Endometrial microvascular endothelial cells (primary cell): ENCODE measurements around the gene ERGIC2. TPM values are rescaled to one million over a fixed set of nuclear protein-coding genes. Genes with fewer than 3 reads are reported as not detected.
"Not testable (repeated sequence)": the region's sequence is repeated elsewhere in the genome, so short reads cannot be mapped to it uniquely, and the experiment has no call there.

Experiments
- in situ Hi-C: cut with HindIII; loops from 2 replicates; pipeline ENCODE4 v1.10.0; 2017; ENCODE audit warnings: low sequenced_read_pairs, low pct_unique_long_range_greater_than_20kb; ENCODE audit errors: inconsistent ontology term
- total RNA-seq: library from RNA; depleted of rRNA; stranded (reverse); fragments of >200 nt; gene quantifications from one replicate; pipeline ENCODE4 v1.2.3, GENCODE V29; 2015; ENCODE audit errors: inconsistent ontology term

The ERGIC2 gene, protein sequence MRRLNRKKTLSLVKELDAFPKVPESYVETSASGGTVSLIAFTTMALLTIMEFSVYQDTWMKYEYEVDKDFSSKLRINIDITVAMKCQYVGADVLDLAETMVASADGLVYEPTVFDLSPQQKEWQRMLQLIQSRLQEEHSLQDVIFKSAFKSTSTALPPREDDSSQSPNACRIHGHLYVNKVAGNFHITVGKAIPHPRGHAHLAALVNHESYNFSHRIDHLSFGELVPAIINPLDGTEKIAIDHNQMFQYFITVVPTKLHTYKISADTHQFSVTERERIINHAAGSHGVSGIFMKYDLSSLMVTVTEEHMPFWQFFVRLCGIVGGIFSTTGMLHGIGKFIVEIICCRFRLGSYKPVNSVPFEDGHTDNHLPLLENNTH
- total RNA-seq: 83.4 TPM

DNA sequence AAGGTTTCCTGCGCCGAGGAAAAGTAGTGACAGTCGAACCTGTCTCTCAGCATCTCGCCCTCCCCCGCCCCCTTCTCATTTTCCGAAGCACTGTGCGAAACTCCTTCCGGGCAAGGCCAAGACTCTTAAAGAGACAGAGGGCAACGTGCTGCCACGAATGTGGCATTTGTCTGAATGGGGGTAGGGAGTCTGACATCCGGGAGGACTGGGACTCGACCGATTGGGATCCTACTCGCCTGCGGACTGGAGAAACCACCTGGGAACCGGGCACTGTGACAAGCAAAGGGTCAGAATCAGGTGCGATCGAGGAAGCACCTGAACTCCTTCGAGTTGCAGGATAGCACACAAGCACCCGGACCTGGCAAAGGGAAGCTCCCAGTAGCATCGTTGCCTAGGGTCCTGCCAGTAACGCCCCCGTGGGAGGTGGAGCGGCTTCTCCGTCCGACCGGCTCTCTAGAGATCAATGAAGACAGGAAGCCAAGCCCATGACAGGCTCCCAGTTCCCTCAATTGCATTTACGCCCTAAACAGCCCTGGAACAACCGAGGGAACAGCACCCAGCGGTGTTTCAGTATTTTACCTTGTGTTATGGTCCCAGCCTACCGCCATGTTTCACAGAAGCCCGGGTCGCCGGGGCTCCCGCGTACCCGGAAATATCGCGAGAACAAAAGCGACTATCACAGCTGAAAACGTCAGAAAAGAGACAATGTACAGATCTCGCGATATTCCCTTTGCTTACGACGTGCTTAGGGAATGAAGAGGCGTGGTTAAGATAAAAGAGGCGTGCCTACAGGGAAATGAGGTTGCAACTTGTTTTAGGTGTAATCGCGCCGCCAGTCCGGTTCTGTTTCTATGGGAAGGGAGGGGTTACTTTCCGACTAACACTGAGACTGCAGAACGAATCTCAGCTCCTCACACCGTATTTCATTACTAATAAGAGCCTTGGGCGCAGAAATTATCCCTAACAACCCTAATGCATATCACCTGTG lies at the start of gene ERGIC2:
TSS of gene ERGIC2 (minus strand) at position 637 of the 988 bp plus-strand sequence. CDS start 9,539 bp downstream, outside the sequence.
- in situ Hi-C loops: no loop called here

DNA sequence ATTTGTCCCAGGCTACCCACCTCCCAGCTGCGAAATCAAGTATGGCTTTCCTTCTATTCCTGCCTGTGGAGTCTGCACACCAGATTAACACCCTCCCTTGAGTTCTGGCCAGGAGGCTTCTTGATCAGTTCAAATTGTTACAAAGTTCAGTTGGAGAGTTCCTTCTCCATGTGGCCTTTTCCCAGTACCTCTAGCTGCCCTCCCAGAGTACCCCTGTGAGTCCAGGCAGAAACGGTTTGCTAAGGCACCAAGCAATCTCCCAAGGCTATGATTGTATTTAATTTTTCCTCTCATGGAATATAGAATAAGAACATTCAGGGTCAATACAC lies 49.7 kb upstream of the ERGIC2 start:
- in situ Hi-C loops: no loop called here

DNA sequence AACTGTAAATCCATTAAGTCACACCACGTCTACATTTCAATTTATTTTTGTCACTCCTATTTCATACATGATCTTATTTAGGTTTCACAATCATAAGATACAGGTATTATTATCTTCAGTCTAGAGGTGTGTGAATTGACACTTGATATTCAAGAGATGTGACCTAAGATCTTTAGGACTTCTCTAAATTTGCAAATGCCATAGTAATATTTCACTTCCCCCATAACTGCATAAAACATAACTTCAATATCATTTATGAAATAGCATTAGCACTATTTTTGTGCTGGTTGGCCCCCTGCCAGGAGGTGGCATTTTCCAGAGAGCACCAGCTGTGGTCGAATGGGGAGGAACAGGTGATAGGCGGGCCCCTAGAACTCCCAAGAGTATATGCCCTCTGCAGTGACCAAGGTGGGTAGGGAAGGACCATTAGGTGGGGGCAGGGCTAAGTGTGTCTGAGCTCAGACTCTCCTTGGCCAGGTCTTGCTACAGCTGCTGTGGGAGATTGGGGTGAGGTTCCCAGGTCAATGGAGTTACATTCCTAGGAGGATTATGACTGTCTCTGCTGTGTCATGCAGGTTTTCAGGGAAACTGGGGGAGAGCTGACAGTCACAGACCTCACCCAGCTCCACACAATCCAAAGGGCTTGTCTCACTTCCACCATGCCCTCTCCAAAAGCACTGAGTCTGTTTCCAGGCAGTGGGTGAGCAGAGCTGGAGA lies 49.2 kb upstream of the ERGIC2 start:
- in situ Hi-C loops: no loop called here

DNA sequence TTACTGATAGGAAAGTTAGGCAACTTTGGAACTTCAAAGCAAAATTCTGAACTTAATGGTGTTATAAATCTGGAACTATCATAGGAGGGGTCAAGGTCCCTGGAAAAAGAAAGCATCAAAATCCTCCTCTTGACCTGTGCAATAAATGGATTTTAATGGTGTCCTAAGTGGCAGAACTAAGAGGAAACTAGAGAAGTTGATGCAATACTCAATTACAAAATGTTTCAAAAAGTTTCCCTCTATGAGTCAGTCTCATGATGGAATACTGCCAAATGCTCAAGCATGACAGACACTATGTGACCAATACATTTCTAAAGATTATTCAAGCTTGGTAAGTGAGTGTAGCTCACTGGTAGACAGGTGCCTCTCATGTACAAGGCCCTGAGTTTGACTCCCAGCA lies 47.7 kb upstream of the ERGIC2 start:
- in situ Hi-C loops: no loop called here

DNA sequence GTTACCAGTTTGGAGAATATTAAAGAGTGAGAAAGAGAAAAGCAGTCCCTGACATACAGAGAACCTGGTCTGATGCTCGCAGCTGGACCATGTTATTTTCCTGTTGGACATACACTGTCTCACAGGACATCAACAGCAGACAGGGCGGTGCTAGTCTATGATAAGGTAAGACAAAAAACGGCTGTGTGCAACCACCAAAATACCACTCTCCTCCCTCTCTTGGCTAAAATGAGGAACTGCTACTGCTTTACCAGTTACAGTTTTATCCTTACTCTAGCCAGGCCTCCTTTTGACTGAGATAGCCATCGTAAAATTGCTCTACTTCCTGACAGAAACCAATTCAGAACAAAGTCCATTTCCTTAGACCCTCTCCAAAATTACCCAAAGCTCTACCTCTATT lies 47.0 kb upstream of the ERGIC2 start:
- in situ Hi-C loops: no loop called here

DNA sequence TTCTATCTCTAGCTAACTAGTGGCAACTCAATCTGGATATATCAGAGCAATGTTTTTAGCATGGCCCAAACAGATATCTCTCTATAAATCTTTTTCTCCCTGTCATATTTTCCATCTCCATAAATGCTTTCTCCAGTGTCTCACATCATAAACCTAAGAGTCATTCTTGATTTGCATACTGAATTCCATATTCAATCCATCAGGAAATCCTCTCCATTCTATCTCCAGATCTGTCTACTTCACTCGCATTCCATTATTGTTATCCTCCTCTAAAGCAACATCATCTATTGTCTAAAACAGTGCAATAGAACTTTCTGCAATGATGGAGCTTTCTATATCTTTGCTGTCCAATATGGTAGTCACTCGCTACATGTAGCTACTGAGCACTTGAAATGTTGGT lies 45.5 kb upstream of the ERGIC2 start:
- in situ Hi-C loops: no loop called here

DNA sequence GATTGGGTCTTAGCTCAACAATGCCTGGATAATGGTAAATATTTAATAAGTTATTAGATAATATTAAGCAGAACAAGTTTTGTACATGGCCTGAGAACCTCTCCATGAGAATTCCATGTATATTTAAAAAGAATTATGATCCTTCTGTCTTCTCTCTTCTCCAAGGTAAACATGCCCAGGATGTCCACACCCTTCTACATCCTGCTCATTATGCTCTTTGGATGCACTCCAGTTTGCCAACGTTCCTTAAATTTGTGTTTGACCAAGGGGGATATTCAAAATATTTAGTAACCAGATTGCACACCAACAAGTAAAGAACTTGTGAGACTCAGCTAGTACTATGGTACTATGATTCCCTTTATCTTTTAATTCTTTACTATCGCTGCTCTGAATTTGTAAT lies 44.8 kb upstream of the ERGIC2 start:
- in situ Hi-C loops: no loop called here

DNA sequence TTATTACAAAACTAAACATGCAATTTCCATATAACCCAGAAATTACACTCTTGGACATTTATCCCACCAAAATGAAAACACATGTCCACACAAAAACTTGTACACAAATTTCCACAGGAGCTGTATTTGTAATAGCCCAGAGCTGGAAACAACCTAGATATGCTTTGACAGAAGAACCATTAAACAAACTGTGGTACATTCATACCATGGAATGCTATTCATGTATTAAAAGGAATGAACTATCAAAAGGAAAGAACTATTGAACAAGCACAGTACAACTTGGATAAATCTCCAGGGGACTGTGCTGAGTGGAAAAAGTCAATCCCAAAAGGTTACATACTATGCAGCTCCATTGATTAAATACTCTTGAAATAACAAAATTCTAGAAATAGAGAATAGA lies 35.8 kb upstream of the ERGIC2 start:
- in situ Hi-C loops: no loop called here

DNA sequence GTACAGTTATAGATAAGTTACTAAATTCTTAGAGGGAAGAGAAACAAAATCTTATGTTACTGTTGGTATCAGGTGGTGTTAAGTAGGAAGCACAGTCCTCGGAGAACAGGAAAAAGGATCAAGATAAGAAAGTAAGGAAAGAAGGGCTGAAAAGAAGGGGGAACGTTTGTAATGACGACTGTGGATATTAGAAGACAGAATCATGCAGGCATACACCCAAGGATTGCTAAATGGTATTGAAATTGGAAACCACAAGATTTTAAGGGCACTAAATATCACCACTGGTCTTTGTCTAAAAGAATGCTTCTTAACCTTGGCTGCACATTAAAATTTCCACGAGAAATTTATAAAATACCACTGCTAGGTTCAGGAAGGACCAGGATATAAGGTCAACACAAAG lies 34.1 kb upstream of the ERGIC2 start:
- in situ Hi-C loops: no loop called here

DNA sequence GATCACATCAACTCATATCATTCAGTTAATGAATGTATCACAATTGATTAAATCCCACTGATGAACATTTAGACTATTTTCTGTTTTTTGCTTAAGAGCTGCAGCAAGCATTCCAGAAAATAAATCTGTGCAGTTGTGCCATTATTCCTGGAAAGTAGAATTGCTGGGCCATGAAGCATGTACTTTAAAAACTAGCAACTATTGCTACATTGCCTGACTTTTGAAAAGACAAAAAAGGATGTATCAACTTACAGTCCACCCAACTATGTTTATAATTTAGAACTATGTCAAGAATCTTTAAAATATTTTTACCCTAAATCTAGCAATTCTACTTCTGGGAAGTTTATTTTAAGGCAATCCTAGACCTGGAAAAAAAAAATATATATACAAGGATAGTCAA lies 33.4 kb upstream of the ERGIC2 start:
- in situ Hi-C loops: no loop called here

DNA sequence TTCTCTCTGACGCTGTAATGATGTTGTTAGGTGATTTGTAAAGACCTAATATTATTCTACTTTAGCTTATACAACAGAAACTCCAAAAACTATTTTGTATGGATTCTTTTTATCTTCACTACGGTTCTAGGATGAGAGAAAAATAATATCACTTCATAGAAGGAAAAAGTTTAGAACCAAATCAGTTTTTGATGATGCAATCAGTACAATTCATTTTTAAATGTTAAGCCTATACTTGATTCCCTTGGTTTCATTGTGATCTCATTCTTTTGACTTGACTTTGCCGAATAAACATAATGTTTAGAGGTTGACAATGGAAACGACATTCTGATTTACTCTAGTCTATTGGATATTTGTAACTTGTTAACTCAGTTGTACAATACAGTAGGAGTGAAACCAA lies 24.6 kb upstream of the ERGIC2 start:
- in situ Hi-C loops: no loop called here

DNA sequence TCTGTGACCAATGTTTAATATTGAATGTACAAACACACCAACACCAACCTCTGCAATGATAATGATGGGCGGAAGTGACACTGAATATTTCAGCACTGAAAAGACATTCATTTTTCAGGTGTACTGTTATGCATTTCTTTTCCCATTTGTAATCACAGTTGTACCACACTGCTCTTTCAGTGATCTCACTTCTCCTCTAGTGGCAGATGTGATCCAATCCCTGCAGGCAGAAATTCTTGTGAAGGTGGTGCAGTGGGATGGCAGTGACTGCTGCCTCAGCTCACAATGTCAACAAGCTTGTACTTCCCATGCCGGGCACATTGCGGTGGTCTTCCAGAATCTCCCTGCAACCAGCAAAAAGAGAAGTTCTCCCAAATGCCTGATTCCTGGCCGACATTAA lies 23.0 kb upstream of the ERGIC2 start:
- in situ Hi-C loops: no loop called here

DNA sequence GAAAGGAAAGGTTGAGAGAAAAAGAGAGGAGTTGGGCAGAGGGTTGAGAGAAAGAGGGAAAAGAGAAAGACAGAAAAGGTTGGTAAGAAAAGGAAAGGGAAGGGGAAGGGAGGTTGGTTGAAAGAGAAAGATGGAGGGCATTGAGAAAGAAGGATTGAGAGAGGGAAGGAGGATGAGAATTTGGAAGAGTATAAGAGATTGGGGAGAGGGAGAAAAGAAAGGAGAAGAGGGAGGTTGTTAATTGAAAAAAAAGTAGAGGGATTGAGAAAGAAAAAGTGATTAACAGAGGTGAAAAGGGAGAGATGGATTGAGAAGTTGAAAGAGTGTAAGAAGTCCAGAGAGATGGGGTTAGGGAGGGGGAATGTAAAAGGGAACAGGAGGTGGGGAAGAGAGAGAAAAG lies 21.5 kb upstream of the ERGIC2 start:
- in situ Hi-C loops: no loop called here

DNA sequence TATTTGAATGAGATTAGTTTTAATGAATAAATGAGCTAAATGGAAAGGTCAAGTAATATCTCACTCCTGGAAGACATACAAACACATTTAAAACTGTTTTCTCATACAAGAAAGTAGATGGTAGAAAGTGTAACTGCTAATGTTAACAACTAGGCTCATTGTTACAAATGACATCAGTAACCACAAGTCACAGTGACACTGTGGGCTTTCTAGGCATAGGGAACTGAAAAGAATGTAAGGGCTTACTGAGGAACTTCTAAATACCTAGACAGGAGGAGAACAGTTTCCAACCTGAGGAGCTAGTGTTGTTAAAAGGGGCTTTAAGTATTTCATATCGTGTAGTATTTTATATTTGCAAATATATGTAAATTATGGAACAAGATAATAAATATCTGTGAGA lies 17.5 kb upstream of the ERGIC2 start:
- in situ Hi-C loops: no loop called here

DNA sequence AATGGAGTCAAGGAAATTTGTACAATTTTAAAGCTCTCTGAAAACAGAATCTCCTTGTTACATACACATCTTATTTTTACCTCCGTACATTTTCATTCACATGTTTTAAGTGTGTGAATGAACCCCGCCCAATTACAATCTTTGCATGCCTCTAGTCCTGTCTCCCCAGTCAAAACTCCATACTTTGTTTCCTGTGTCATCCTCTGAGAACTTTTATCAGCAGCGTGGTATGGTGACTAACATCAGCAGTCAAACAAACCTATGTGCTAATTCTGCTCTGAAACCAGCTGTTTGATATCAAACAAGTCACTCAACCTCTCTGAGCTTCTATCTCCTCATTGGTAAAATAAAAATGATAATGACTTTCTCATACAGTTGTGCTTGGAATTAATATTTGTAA lies 15.8 kb upstream of the ERGIC2 start:
- in situ Hi-C loops: no loop called here

DNA sequence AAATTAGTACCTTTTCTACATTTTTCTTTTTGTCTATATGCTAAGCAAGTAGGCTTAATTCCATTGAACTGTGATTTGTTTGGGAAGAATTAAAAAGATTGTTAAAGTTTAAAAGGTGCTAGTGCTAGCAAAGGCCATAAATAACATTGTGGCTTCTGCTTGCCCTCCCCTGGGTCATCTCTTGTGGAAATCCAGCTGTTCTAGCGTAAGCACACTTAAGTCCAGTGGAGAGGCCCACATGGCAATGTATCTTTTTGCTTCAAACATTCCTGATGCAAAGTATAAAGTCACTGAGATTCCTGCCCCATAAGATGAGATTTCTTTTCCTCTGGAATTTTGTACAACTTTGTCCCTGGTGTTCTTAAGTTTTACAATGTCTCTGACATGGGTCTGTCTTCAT lies 14.4 kb upstream of the ERGIC2 start:
- in situ Hi-C loops: no loop called here

DNA sequence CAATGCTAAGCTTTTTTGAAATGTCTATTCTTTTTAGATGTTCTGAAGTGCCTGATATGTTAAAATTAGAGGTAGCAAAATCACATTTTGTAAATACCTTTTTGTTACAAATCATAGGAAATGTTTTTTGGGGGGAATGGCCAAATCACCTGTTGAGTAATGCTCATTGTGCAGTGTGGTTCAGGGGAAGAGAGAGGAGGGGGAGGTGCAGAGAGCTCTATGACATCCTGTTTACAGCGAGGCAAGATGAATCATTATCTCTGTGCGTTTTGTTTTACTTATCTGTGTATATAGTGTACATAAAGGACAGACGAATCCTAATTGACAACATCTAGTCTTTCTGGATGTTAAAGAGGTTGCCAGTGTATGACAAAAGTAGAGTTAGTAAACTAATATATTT lies 9.4 kb upstream of the ERGIC2 start:
- in situ Hi-C loops: not testable (repeated sequence)

DNA sequence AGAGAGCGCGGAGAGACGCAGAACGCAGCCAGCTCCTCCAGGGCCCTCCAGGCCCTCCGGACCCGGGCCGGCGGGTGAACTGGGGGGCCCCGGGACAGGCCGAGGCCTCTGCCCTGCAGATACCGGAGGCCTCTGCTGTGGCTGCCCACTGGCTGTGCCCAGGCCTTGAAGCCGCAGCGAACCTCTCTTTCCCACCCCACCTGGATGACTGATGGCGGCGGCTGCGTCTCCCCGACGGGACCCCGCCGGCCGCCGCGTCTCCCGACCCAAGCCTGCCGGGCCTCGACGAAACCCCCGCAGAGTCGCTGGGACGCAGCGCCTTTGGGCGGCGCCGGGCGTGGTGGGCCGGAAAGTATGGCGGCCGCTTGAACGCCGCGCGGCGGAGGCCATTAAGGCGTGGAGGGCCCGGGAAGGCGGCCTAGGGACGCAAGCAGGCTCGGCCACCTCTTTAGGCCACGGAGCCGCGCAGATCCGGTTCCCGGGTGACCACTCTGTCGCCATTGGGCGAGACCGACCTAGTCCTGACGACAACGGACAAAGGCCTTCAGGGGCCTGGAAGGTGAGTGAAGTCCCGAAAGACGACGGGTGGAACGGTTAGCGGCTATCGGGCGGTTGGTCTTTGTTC lies 8.4 kb upstream of the ERGIC2 start:
- in situ Hi-C loops: no loop called here

DNA sequence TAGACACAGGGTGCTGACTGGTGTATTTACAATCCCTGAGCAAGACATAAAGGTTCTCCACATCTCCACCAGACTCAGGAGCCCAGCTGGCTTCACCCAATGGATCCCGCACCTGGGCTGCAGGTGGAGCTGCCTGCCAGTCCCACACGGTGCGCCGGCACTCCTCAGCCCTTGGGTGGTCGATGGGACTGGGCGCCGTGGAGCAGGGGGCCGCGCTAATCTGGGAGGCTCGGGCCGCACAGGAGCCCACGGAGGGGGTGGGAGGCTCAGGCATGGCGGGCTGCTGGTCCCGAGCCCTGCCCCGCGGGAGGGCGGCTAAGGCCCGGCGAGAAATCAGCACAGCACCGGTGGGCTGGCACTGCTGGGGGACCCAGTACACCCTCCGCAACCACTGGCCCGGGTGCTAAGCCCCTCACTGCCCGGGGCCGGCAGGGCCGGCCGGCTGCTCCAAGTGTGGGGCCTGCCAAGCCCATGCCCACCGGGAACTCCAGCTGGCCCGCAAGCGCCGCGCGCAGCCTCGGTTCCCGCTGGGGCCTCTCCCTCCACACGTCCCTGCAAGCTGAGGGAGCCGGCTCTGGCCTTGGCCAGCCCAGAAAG lies 5.2 kb upstream of the ERGIC2 start:
- in situ Hi-C loops: not testable (repeated sequence)
